ENCODE data around the gene KIF1C. TPM values are rescaled to one million over a fixed set of nuclear protein-coding genes. Genes with fewer than 3 reads are reported as not detected.
A peak's percentile ranks its signal among the peaks of the same experiment; 100 is the strongest.
"Not testable (repeated sequence)": the region's sequence is repeated elsewhere in the genome, so short reads cannot be mapped to it uniquely, and the experiment has no call there.

Gene KIF1C
- polyA plus RNA-seq, 4 donors, result 75.0 to 96.5 (median 86.3) TPM

GRCh38 chr17:4999430-5000093, 1.8 kb downstream of the KIF1C start:
- no peak for DNase-seq (ENCODE audit: low read depth in 4 of 4, low spot score in 3 of 4)

GRCh38 chr17:5000237-5000639, 2.5 kb downstream of the KIF1C start:
- no peak for DNase-seq (ENCODE audit: low read depth in 4 of 4, low spot score in 3 of 4)

- DNase-seq (ENCODE audit: low read depth in 4 of 4, low spot score in 3 of 4), result no peak
Observed at GRCh38 chr17:5002121-5002788, 4.5 kb downstream of the KIF1C start.

- no peak for DNase-seq (ENCODE audit: low read depth in 4 of 4, low spot score in 3 of 4)
Observed at GRCh38 chr17:5003214-5003867, 5.6 kb downstream of the KIF1C start.

- no peak for DNase-seq (ENCODE audit: low read depth in 4 of 4, low spot score in 3 of 4)
Observed at GRCh38 chr17:5011928-5012327, 14.2 kb downstream of the KIF1C start.

- DNase-seq (ENCODE audit: low read depth in 4 of 4, low spot score in 3 of 4), result no peak
Observed at GRCh38 chr17:5014357-5014756, 16.6 kb downstream of the KIF1C start.

- DNase-seq (ENCODE audit: low read depth in 4 of 4, low spot score in 3 of 4), result no peak
Observed at GRCh38 chr17:5019475-5019956, 21.8 kb downstream of the KIF1C start.

GRCh38 chr17:5020502-5021023, 22.8 kb downstream of the KIF1C start:
- no peak for DNase-seq (ENCODE audit: low read depth in 4 of 4, low spot score in 3 of 4)

- DNase-seq (ENCODE audit: low read depth in 4 of 4, low spot score in 3 of 4), result no peak
Observed at GRCh38 chr17:5022171-5022711, 24.5 kb downstream of the KIF1C start.

- no peak for DNase-seq (ENCODE audit: low read depth in 4 of 4, low spot score in 3 of 4)
Observed at GRCh38 chr17:5023588-5024147, 25.9 kb downstream of the KIF1C start.

GRCh38 chr17:5024604-5025003, 26.9 kb downstream of the KIF1C start:
- no peak for DNase-seq (ENCODE audit: low read depth in 4 of 4, low spot score in 3 of 4)

- no peak for DNase-seq (ENCODE audit: low read depth in 4 of 4, low spot score in 3 of 4)
Observed at GRCh38 chr17:5027299-5027698, 29.5 kb downstream of the KIF1C start.

GRCh38 chr17:5027916-5028315, 30.2 kb downstream of the KIF1C start:
- DNase-seq (ENCODE audit: low read depth in 4 of 4, low spot score in 3 of 4), result no peak

- not testable (repeated sequence) for DNase-seq (ENCODE audit: low read depth in 4 of 4, low spot score in 3 of 4)
Observed at GRCh38 chr17:5030168-5030567, 32.4 kb downstream of the KIF1C start.

GRCh38 chr17:5031365-5032082, 33.8 kb downstream of the KIF1C start:
- peak; percentile 74 to 86 (median 81) for DNase-seq (ENCODE audit: low read depth in 4 of 4, low spot score in 3 of 4)

GRCh38 chr17:5032865-5033264, 35.1 kb downstream of the KIF1C start:
- DNase-seq (ENCODE audit: low read depth in 4 of 4, low spot score in 3 of 4), result no peak

GRCh38 chr17:5033352-5034015, 35.7 kb downstream of the KIF1C start:
- DNase-seq (ENCODE audit: low read depth in 4 of 4, low spot score in 3 of 4), result no peak

- no peak for DNase-seq (ENCODE audit: low read depth in 4 of 4, low spot score in 3 of 4)
Observed at GRCh38 chr17:5034063-5034462, 36.3 kb downstream of the KIF1C start.

- DNase-seq (ENCODE audit: low read depth in 4 of 4, low spot score in 3 of 4), result no peak
Observed at GRCh38 chr17:5034651-5035050, 36.9 kb downstream of the KIF1C start.

GRCh38 chr17:5035315-5035714, 37.6 kb downstream of the KIF1C start, which contains the start of gene SLC52A1:
Gene SLC52A1, minus strand, starts transcription at chr17:5035426. Its CDS starts 820 bp downstream, at chr17:5034606.
- no peak for DNase-seq (ENCODE audit: low read depth in 4 of 4, low spot score in 3 of 4)

Measured in right renal pelvis (tissue), 4 donors.